ENCODE data around the gene CERK.

CERK gene

DNA sequence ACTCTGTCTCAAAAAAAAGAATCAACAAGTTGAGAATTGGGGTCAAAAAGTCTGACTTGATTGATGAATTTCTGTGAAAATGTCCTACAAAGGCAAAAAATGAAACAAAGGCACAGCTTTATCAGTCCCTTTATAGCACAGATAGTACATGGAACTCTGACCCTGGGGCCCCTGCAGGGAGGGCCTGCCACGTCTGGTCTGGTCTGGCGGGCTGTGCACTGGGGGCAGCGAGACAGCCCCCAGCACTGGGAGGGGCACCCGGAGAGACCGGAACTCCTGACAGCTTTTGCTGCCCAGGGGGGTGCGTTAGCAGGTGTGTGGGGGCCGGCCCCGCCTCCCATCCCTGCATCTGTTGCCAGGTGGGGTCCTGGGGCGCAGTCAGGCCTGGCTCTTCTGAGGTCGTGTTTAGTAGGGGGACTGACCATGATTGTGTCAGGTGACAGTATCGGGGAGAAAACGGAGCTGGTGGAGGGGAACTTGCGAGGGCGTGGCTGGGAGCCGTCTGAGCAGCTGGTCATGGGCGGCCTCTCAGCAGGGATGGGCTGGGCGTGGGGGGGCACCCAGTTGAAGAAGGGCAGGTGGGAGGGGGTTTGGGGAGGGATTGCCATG is 66.1 kb downstream of the CERK start:
- Histone ChIP-seq H3K4me1 (ENCODE audit: low read length) (no peaks in the 10 kb centered on the region), H4K20me1 (ENCODE audit: insufficient read depth, low read length) (no peaks in the 10 kb centered on the region), H2AFZ (ENCODE audit: low read length) (no peak overlapping the region), H3K9me3 (replicated peaks; ENCODE audit: insufficient read depth, low read length) (no peaks in the 10 kb centered on the region), H3K79me2 (ENCODE audit: low read length) (no peaks in the 10 kb centered on the region), H3K4me3 (ENCODE audit: low read length) (no peak overlapping the region), H3K27ac (ENCODE audit: low read length) (no peak overlapping the region), H3K9me2 (replicated peaks; ENCODE audit: insufficient read depth, low read length) (no peaks in the 10 kb centered on the region), H3K9ac (ENCODE audit: low read length) (no peak overlapping the region), H3K4me2 (ENCODE audit: low read depth, low read length) (no peak overlapping the region), H3K27me3 (replicated peaks; ENCODE audit: insufficient read depth, low read length) (no peaks in the 10 kb centered on the region), H3K36me3 (replicated peaks; ENCODE audit: insufficient read depth, low read length) (no peaks in the 10 kb centered on the region), H3F3A (ENCODE audit: insufficient read depth, low read length) (no peaks in the 10 kb centered on the region)
- TF ChIP-seq CTCF (IDR thresholded peaks at IDR 0.05; ENCODE audit: low read length) (no peak), EZH2phosphoT487 (IDR thresholded peaks at IDR 0.05; ENCODE audit: low read length) (no peak), EZH2 (optimal IDR thresholded peaks at IDR 0.05; ENCODE audit: low read depth, low read length) (no peak)
- DNase-seq: no peak

DNA sequence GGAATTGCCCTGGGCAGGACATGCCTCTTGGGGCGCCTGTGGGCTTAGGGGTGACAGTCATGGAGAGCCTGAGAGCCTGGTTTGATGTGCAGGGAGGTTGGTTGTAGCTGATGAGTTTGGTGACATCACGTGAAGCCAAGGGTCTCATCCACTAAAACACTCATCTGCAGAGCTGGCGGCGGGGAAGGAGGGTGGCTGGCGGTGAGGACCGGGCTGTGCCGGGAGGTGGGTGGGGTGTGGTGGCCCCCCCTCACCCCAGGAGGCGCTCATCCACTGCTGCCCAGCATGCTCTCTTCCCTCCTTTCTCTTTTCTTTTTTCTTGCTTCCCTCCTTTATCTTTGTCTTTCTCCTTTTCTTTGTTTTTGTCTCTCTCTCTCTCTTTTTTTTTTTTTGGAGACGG is 68.9 kb downstream of the CERK start:
- Histone ChIP-seq H3K9ac (ENCODE audit: low read length) (no peak overlapping the region), H3K4me1 (ENCODE audit: low read length) (no peaks in the 10 kb centered on the region), H3K36me3 (replicated peaks; ENCODE audit: insufficient read depth, low read length) (no peaks in the 10 kb centered on the region), H3K4me3 (ENCODE audit: low read length) (no peak overlapping the region), H3K4me2 (ENCODE audit: low read depth, low read length) (no peak overlapping the region), H2AFZ (ENCODE audit: low read length) (no peak overlapping the region), H3K27ac (ENCODE audit: low read length) (no peak overlapping the region), H3K79me2 (ENCODE audit: low read length) (no peaks in the 10 kb centered on the region), H3K9me3 (replicated peaks; ENCODE audit: insufficient read depth, low read length) (no peaks in the 10 kb centered on the region), H3K27me3 (replicated peaks; ENCODE audit: insufficient read depth, low read length) (no peaks in the 10 kb centered on the region), H3K9me2 (replicated peaks; ENCODE audit: insufficient read depth, low read length) (no peaks in the 10 kb centered on the region), H3F3A (ENCODE audit: insufficient read depth, low read length) (no peaks in the 10 kb centered on the region), H4K20me1 (ENCODE audit: insufficient read depth, low read length) (no peaks in the 10 kb centered on the region)
- TF ChIP-seq EZH2 (optimal IDR thresholded peaks at IDR 0.05; ENCODE audit: low read depth, low read length) (no peak), CTCF (IDR thresholded peaks at IDR 0.05; ENCODE audit: low read length) (no peak), EZH2phosphoT487 (IDR thresholded peaks at IDR 0.05; ENCODE audit: low read length) (no peak)
- DNase-seq: no peak

GRCh38 chr22:46668116-46668515 is 69.9 kb downstream of the CERK start:
- Histone ChIP-seq H3K4me3 (ENCODE audit: low read length) (no peak overlapping the region), H3F3A (ENCODE audit: insufficient read depth, low read length) (no peaks in the 10 kb centered on the region), H4K20me1 (ENCODE audit: insufficient read depth, low read length) (no peaks in the 10 kb centered on the region), H3K9me3 (replicated peaks; ENCODE audit: insufficient read depth, low read length) (no peaks in the 10 kb centered on the region), H3K27me3 (replicated peaks; ENCODE audit: insufficient read depth, low read length) (no peaks in the 10 kb centered on the region), H3K36me3 (replicated peaks; ENCODE audit: insufficient read depth, low read length) (no peaks in the 10 kb centered on the region), H2AFZ (ENCODE audit: low read length) (no peak overlapping the region), H3K79me2 (ENCODE audit: low read length) (no peaks in the 10 kb centered on the region), H3K27ac (ENCODE audit: low read length) (no peak overlapping the region), H3K4me1 (ENCODE audit: low read length) (no peaks in the 10 kb centered on the region), H3K4me2 (ENCODE audit: low read depth, low read length) (no peak overlapping the region), H3K9me2 (replicated peaks; ENCODE audit: insufficient read depth, low read length) (no peaks in the 10 kb centered on the region), H3K9ac (ENCODE audit: low read length) (no peak overlapping the region)
- TF ChIP-seq EZH2phosphoT487 (IDR thresholded peaks at IDR 0.05; ENCODE audit: low read length) (no peak), EZH2 (optimal IDR thresholded peaks at IDR 0.05; ENCODE audit: low read depth, low read length) (no peak), CTCF (IDR thresholded peaks at IDR 0.05; ENCODE audit: low read length) (no peak)
- no peak for DNase-seq
